ENCODE results near the gene DDX10.

Gene DDX10

DNA sequence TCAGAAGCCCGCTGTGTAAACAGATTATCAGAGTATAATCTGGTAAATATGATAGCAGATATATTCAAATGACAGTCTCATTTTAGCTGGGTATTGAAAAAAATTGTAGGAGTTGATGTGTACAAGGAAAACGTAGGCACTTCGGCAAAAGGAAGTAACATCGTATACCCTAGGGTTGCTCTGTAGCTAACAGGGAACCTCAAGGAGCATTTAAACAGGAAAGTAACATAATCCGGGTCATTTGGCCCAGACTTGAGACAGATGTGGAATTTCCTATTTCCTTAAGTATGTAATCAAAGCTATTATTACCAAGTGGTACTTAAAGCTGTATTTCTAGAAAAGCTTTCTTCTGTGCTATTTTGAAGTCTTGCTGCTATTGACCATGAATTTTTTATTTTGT lies 215.6 kb downstream of the DDX10 start:
- DNase-seq = no peak

GRCh38 chr11:108881131-108881530 lies 216.3 kb downstream of the DDX10 start:
- no peak for DNase-seq

DNA sequence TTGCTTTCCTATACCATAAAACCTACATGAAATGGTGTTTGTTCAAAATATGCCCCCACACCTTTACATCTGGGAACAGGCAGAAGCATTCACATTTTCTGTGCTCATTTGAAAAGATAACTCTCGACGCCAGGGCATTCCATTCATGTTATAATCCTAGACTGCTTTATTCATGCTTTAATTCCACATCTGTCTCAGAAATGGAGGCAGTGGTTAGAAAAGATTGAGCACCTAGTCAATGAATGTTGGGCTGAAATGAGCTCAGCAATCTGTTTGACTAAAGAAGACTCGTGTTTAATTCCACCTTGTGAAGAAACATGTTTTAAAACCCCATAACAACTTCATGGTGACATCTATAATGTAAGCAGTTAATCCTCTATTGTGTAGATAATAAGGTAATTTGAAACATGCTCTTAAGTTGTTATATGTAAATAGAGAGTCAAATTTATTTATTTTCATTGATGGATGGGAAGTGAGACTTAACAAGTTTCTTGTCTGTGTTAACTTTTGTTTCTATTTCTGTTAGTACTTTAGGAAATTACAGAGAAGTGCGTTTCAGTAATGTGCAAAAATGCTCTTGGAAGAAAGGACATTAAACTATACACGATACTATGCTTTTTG lies 217.5 kb downstream of the DDX10 start:
- no peak for DNase-seq

- no peak for DNase-seq
Measured at GRCh38 chr11:108886005-108886659, 221.3 kb downstream of the DDX10 start.

- no peak for DNase-seq
Measured at GRCh38 chr11:108886660-108887009, 221.8 kb downstream of the DDX10 start.

DNA sequence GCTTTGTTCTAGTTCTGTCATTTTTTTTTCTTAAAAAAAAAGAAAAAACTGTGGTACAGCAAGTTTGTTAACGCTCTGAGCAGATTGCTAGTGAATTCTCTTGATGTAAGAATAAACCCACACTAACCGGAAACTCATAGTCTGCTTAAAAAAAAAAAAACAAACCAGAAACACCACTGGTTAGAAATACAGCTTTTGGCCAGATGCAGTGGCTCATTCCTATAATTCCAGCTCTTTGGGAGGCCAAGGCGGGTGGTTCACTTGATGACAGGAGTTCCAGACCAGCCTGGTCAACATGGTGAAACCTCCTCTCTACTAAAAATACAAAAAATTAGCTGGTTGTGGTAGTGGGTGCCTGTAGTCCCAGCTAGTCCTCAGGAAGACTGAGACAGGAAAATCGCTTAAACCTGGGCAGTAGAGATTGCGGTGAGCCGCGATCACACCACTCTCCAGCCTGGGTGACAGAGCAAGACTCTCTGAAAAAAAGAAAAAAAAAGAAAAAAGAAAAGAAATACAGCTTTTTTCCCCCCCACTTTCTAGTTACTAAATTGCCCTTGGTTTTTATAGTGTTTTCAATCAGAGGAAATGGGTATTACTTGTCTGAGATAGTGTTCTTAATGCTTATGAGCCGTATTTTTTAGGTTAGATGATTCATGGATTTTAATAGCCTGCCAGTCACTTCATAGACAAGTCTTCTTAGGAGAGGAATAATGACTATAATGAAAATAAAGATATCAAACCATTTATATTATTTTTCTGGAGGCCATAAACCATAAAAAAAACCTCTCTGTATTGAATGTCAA lies 222.8 kb downstream of the DDX10 start:
- peak; percentile 42 for DNase-seq

- no peak for DNase-seq
Measured at GRCh38 chr11:108890482-108891105, 225.7 kb downstream of the DDX10 start.

DNA sequence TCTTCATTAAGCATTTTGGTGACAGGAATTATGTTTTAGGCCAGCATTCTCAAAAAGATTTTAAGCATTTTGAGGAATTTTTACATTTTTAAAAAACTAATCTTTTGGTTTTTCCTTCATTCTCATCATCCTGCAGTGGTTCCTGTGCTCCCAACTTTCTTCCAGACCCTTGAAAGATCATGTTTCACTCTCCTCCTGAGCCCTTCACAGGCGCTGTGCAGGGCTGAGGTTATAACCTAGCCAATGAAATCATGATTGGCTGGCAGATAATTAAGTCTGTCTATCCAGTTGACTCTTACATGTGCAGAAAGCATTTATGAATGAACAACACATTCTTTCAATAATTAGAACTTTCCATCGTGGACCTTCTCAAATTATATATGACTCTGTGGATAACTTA lies 226.3 kb downstream of the DDX10 start:
- DNase-seq = no peak

- no peak for DNase-seq
Measured at GRCh38 chr11:108891909-108892511, 227.1 kb downstream of the DDX10 start.

DNA sequence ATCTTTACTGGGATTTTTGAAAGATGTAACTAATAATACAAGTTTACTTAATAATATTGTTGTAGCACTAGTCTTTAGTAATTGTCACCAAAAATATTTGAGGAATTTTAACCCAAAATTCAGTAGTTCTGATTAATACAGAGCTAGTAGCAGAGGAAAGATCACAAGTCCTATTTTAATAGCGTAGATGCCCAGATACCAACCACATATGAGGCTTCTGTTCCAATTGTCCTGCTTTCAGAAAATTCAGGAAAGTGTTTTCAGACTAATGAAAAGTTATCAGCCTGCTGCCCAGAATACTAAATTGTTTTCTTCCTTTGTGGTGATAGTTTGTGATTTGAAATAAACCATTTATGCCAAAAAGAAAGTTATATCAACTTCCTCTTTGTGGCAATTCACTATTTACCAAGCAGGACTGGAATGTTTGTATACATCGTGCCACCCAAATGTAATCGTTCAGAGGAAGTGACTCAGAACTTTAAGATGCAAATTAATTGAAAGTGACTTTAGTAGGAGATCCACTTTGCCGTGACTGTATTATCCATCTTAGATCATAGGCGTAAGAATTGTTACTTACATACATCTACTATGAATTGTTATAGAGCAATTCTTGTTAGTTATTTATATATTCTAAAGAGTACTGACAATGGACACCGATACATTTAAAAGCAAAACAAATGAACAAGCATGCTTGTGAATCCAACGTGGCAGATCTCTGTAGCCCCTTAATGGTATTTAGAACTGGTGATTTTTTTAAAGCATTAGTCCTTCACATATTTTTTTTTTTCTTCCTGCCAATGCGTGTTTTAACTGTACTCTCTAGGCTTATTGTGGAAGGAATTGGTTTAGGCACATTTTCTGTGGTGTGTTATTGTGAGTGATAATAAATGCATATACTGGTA lies 231.0 kb downstream of the DDX10 start:
- no peak for DNase-seq

GRCh38 chr11:108897071-108897481 lies 232.2 kb downstream of the DDX10 start:
- no peak for DNase-seq

GRCh38 chr11:108897916-108898315 lies 233.0 kb downstream of the DDX10 start:
- DNase-seq = no peak

- no peak for DNase-seq
Measured at GRCh38 chr11:108901359-108901758, 236.5 kb downstream of the DDX10 start.

GRCh38 chr11:108902027-108902469 lies 237.2 kb downstream of the DDX10 start:
- no peak for DNase-seq

DNA sequence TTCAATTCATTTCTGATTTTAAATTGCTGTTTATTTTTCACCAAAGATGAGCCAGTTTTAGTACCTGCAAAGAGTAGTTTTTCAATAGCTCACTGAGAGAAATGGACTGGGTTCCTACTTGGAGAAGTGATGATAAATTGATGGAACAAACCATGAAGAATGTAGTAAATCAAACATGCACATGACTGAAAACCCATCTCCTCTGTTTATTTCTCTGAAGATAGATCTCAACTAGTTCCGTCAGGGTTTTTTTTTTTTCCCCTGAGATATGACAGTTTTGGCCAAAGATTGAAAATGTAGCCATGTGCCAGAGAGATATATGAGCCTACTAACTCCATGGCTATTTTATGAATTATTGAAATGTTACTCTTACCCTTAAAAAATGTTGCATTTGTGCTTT lies 239.6 kb downstream of the DDX10 start:
- no peak for DNase-seq

DNA sequence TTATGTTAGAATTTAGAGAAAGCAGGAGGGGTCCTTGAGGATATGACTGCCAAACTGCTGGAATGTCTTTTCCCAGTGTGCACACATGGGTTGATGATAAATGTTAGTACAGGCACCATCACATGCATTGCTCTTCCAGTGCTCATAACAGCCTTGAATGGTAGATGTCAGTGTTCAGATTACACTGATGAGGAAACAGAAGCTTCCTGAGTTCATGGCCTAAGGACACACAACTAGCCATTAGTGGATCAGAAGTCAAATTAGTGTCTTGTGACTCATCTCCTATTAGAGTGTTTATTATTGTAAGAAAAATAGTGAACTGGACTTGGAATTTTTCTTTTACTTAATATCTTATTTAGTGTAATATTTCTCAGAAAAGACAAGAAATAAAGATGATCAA lies 241.5 kb downstream of the DDX10 start:
- DNase-seq = no peak

- DNase-seq = no peak
Measured at GRCh38 chr11:108906826-108907225, 242.0 kb downstream of the DDX10 start.

GRCh38 chr11:108909041-108909440 lies 244.2 kb downstream of the DDX10 start:
- DNase-seq = no peak

DNA sequence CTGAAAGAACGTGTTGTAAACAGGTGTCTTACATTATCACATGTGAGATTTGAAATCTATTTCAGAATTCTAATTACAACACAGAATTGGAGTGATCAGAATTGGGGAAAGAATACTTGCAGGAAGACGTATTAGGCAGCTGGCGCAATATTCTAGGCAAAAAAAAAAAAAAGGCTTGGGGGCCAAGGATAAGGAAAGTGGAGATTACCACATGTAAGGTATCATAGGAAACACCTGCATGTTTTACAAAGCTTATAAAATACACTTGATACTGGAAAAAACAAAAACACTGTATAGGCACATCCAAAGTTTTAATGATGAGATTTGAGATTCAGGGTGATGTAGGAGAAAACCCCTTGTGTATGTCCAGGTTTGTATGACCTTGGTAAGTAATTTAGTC lies 245.1 kb downstream of the DDX10 start:
- no peak for DNase-seq

DNA sequence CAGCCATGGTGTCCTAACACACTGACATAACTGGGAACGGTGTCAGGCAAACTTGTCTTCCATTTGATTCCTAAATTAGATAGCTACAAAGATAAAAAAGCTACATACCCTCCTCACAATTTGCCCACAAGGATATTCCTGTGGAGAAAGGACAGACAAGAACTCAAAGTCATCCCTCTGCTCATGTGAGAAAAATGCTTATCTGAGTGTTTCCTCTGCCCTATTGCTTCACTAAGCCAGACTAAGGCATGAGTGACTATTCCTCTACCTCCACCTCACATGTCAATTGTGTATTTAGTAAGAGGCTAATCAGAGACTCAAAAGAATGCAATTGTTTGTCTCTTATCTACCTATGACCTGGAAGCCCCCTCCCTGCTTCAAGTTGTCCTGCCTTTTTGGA lies 247.7 kb downstream of the DDX10 start:
- no peak for DNase-seq

- no peak for DNase-seq
Measured at GRCh38 chr11:108913204-108913603, 248.3 kb downstream of the DDX10 start.

DNA sequence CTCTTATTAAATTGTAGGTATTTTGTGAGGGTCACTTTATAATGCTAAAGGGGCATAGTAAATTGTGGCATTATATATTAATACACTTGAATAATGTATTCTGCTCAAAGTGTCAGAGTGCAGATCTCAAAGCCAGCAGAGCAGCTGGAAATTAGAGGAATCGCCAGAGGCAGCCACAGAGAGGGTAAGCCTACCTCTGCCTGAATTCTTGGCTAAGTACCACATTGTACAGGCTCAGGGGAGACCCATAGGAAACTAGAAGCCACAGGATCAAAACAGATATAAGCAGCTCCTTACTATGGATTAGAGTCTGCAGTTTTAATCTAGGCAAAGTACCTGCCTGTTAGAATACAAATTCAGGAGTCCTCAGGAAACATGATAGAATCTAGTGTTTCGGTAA lies 249.3 kb downstream of the DDX10 start:
- no peak for DNase-seq

Measured in left hindlimb (tissue), 1 donor.